Activated CD8-positive, alpha-beta memory T cell treated with anti-CD3 and anti-CD28 coated beads, Interleukin-2, amount 50 U/mL, for 48 hours (primary cell): Measurements from ENCODE around the gene PDE9A.
"Not testable (repeated sequence)": the region's sequence is repeated elsewhere in the genome, so short reads cannot be mapped to it uniquely, and the experiment has no call there.

Experiments used
- DNase-seq: peaks from one replicate; pipeline ENCODE4 v3.0.0-alpha.2; 2020

Gene PDE9A

DNA sequence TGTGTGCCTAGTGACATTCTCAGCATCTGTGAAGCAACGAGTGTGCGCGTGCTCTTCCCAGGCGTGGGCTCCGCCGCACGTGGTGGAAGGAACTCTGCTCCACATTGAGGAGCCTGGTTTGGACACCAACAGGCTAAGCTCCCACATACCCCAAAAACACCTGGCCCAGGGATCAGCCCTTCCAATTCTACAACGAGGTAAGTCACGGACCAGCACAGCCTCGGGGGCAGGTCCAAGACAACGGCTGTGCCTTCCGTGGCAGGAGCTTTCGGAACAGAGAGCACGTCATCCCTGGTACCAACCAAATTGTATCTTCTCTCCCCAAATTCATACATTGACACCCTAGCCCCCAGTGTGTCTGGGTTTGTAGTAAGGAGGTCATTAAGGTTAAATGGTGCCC lies 27.2 kb upstream of the PDE9A start:
- DNase-seq: no peak

DNA sequence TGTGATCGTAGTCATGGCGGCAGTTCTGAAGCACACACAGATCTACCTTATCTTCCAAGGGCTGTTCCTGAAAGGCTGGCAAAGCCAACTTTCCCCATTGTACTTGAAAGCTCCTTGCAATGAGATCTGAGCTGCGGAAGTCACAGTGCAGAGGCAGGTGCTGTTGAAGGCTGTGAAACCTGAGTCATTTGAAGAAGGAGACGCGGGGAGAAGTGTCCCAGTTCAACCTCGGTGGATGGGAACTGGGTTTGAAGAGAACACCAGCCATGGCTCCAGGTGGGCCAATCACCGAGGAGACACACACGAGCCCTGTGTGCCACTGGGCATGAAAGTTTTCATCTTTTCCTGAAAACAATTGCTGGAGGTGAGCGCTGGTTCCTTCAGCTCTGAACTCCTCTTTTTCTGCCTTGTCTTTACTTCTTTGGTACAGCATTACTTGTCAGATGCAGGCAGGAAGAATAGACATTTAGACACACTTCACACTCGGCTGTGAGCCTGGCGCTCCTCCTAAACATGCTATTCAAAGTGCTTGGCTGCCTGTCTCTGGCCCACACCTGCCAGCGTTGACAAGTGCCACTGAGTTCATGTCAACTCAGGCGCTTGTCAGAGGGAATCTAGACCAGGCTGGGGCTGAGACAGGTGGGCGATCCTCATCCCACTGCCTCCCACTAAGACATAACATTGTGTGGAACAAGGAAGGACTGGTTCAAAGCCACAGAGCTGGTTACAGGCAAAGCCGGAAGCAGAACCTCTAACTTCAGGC lies 25.7 kb upstream of the PDE9A start:
- no peak for DNase-seq

DNA sequence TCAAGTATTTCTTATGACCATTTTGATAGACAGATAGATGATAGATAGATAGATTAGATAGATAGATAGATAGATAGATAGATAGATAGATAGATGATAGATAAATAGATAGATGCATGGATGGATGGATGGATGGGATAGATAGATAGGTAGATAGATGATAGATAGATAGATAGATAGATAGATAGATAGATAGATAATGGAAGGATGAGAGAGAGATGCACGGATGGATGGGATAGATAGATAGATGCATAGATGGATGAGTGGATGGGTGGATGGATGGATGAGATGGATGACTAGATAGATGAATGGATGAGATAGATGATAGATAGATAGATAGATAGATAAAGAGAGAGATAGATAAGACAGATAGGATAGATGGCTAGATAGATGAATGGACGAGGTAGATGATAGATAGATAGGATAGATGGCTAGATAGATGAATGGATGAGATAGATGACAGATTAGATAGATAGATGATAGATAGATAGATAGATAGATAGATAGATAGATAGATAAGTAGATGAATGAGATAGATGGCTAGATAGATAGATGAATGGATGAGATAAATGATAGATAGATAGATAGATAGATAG lies 24.9 kb upstream of the PDE9A start:
- not testable (repeated sequence) for DNase-seq

DNA sequence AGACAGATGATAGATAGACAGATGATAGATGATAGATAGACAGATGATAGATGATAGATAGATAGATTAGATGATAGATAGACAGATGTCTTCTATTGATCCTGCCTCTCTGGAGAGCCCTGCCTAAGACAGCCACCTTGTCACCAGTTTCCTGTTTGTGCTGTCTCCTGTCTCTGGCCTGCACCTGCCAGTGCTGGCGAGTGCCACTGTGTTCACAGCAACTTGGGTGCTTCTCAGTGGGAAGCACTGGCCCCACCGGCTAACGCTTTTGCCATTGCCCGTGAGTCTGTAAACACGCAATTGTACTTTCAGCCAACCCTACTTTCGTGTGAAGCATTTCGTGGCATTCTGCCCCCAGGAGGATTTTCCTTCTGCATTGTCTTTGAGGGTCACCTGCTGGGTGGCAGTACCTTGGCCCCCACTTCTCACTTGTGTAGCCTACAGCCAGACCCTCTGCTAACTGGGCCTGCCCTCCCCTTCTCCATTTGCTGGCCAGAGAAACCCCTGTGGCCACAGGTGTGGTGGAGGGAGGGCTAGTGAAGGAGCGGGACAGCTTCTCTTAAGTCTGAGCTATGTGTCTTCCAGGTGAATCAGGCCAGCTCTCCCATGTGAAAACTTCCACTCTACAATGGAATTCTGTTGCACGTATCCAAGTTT lies 23.4 kb upstream of the PDE9A start:
- no peak for DNase-seq

DNA sequence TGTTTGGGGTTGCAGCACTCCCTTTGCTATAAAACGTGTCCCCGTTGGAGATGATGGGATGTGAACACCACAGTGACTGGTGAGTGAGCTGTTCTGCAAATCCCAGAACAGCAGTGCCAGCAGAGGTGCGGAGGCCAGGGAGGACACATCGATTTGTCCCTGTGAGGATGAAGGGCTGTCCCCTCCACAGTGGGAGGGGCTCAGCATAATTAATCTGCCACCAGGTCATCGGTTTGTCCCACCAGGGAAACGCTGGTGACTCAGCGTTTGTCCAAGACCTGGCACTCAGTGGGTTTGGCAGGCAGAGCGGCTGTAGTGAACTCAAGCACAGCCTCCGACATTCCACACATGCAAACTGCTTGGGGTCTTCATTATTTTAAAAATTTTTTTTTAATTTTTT lies 22.8 kb upstream of the PDE9A start:
- no peak for DNase-seq

DNA sequence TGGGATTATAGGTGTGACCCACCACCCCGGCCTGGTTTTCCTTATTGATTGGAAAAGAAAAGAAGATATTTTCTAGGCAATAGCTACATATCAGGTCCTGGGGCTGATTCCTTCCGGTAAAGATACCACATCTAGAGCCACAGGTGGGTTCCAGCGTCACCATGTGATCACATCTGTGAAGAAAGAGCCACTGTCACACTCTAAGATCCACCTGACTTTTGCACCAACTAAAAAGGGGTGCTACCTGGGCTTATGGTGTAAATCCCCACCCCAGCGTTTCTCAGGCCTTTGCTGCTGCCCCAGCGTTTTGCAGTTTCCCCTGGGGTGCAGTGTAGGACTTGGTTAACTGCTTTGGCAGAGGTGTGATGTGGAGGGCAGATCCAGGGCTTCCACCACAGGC lies 22.3 kb upstream of the PDE9A start:
- DNase-seq: no peak

DNA sequence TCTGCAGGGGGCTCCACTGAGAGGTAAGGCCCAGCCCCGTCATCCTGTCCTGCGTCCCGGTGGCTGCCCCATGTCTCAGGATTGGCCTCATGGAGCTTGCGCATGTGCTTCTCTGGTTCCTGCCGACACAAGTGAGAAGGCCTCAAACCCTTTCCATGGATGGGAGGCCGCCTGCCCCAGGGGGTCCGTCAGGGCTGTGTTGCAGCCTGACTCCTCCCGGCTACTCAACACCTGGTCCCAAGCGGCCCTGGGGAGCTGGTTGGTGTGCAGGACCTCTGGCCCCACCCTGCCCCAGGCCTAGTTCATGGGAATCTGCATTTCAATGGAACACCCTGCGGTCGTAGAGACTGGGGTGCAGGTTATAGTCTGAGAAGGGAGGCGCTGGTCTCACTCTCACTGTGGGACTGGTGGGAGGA lies 21.1 kb upstream of the PDE9A start:
- no peak for DNase-seq

DNA sequence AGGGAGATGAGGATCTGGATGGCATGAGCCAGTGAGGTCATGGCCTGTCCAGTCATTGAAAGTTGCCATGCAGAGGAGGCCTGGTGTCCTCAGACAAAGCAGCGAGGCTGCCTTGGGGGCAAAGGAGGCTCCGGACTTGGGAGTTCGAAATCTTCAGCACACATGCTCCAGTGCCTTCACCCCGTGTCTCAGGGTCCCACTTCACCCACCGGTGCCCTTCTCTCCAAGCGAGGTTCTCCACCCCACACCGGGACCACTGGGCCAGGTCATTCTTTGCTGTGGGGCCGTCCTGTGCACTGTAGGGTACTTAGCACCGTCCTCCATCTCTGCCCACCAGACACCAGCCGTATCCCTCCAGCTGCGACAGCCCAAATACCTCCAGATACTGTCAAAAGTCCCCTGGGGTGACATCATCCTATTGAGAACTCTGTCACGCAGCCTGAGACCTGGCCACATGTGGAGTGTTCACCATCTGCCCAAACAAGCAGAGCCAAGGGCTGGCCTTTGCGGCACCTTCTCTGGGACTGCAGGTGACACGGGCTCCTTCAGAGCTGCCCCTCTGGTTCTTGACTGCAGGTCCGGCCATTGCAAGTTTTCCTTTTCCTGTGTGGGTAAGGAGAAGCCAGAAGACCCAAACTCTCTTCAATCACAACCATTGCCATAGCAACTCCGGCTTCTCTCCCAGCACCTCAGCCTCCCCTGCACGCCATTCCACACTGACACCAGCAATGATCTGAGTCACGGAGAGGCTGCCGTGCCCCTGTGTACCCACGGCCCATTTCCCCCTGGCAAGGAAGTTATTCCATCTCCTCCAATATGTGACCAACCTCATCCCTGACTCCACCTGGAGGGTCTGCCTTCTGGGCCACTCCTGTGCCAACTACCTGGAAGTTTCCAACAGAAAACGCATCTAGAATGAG lies 20.4 kb upstream of the PDE9A start:
- no peak for DNase-seq

DNA sequence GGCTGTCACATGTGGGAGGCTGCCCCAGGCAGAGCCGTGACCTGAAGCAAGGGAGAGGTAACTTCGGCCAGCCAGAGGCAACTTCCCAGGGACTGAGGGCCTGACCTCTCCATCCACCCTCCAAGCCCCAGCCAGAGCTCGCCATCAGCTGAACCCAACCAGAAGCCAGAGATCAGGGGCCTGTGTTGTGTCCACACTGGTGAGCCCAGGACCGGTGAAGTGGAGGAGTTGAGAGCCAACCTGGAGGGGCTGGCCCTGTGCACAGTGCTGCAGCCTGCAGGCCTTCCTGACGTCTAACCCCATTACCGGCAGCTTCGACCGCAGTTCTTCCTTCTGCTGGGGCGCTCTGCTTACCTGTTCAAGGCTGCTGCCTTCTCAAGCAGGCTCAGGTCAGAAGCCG lies 19.6 kb upstream of the PDE9A start:
- DNase-seq: no peak

DNA sequence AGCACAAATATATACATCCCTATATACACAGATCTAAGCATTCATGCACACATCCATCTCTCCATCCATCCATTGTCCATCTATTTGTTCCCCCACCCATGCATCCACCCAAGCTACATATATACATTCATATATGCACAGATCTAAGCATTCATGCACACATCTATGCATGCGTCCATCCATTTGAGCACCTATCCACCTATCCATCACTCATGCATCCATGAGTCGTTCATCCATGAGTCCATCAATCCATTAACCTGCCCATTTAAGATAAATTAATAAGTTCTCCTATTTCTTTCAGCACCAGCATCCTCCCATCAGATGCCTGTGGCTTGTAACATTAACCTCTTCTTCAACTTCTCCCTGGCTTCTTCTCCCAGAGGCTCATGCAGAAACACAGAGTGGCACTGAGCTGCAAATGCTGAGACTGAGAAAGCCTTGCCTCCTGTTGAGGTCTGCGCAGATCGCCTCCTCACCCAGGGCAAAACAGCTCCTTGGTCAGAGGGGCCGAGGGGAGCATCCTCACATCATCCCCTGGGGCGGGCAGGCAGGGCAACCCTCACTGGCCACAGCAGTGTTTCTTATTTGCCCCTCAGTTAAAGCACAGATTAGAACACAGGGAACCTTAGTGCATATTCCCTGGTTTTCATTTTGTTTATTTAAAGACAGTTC lies 17.4 kb upstream of the PDE9A start:
- no peak for DNase-seq

DNA sequence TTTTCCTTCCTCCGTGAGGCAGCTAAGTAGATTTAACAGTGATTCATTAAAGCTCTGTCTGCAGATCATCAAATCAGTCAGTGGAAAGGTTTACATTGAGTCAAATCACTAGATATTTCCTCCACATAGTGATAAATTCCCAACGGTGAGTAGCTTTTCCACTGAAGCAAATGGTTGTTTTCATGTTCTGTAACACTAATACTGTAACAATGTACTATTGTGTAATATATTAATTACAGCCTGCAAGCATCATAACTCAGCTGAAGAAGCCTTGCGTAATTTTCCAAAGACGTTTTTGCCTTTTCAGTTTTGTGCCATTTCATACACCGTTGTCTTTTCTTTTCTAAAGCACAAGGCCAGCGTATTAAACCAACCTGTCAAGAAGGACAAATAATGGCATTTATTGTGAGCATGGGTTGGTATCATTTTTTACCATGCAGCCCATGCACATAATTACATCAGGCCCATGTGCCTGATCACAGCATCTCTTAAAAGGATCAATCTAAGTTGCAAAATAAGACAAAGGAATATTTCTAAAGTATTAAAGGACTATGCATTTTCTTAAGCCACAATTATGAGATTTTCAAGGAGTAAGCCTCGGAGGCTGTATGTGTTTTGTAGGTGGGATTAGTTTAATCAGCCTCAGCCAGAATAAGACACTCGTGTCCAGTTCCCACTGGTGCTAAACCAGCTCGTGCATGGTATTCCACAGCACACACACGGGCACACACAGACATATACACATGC lies 16.7 kb upstream of the PDE9A start:
- no peak for DNase-seq

DNA sequence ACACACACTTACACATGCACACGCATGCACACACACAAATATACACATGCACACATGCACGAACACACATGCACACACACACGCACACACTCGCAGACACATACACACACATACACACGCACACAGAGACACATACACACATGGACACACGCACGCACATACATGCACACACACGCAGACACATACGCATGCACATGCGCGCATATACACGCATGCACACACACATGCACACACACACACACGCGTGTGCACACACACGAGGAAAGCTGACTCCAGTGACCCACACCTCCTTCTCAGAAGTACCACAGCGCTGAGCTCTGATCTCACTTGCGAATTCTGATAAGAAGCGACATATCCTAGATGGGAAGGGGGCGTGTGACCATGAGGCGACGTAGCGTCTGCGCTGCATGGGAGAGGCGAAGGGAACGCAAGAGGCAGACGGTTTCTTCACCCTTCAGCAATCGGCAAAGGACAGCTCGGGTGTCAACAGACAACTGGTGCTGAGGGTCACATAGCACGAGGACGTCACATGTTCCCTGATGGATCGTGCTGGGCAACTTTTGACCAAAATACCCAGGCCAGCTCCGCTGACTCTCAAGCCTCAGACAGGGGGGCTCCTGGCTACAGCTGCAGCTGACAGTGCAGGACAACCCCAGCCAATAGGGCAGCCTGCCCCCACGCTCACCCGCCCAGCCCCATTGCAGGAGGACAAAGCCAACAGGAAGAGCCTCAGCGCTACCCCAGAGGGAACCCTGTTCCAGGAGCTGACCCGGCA lies 16.0 kb upstream of the PDE9A start:
- DNase-seq: no peak

DNA sequence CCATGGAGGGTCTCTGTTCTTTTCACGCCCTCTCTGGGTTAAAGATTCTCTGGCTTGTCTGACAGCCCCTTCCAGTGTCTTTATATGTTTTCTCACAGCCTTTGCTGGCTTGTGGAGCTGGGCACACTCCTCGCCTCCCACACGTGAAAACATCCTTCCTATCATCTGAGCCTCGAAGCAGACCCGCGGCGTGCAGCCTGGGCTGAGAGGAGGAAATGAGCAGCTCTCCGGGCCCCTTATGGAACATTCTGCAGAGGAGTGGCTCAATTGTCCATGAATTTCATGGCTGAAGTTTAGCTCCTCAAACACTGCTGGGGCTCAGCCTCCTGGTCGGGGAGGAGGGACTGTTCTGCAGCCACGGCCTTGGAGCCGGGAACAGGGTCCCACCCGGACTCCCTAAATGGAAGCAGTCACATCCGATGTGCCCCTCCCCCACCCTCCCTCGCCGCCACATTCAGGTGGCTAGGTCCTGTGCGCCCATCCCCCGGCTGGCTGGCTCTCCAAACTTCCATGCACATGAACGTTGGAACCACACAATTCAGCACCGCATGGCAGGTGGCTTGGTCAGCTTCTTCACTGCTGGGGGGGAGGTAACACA lies 15.1 kb upstream of the PDE9A start:
- DNase-seq: no peak

DNA sequence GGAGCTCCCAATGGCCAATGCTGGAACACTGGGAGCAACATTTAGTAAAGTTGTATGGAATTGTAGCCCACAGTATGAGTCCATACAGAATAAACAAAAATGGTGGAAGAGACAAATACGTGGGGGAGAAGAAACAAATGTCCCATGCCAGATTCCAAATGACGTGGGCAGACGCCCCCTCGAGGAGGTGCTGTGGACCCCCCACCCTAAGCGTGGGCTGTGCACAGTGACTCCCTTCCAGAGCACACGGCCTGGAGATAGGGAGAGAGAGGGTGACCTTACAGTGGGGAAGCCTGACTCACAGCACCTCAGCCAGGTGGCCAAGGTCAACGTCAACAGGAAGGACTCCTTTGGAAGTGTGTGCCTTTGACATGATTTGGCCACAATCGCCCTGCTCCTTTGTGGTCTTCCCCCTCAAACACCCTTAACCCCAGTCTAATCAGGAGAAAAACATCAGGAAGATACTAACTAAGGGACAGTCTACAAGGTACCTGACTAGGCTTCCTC lies 13.7 kb upstream of the PDE9A start:
- DNase-seq: no peak

DNA sequence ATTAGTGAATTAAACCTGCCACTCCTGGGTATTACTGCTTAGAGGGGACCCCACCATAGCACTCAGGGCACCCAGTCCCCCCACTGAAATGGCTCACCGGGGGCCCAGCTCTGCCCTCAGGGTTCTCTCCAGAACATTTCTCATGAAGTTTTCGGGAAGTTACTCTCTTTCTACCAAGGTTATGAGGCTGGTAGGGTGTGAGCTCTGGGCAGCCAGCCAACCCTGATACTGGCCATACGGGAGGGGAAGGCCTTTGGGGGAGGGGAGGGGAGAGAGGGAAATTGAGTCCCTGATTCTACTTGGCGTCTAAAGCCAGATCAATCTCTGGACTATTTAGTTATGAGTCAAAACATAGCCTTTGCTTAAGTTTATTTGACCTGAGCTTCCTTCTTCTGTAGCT lies 12.9 kb upstream of the PDE9A start:
- no peak for DNase-seq

DNA sequence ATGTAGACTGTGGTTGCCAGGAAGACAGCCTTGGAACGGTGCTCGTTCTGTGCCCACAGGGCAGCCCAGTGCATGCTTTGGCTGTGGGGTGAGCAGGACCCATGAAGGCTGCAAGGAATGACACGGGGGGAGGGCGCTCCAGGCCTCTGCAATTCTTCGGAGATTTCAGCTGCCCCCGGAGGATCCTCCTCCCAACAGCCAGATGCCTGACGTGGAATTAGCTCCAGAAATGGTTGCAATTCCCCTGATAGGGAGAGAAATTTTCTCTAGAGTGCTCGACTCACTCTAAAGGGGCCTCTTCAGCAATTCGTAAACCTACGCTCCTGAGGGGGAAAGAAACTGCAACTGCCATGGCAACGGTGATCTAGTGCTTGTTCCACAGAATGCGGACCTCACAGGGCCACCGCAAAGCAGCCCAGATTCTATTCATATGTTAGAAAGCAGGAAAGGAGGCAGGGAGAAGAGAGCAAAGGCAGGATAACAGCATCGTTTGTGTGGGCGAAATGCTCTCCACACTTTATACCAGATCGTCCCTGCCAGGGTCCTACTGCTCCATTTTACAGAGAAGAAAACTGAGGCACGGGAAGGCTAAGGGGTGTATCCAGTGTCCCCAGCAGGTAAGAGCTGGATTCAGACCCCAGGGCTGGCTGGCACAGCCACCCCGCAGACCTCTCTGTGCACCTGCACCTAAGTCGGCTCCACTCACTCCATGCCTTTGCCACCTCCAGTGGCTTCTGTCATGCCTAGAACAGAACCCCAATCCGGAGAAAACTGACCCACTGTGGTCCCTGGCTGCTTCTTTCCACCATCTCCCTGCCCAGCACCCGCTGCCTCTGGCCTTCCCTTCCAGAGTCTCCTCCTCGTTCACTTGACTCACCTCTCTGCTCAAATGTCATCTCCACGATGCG lies 11.9 kb upstream of the PDE9A start:
- no peak for DNase-seq

DNA sequence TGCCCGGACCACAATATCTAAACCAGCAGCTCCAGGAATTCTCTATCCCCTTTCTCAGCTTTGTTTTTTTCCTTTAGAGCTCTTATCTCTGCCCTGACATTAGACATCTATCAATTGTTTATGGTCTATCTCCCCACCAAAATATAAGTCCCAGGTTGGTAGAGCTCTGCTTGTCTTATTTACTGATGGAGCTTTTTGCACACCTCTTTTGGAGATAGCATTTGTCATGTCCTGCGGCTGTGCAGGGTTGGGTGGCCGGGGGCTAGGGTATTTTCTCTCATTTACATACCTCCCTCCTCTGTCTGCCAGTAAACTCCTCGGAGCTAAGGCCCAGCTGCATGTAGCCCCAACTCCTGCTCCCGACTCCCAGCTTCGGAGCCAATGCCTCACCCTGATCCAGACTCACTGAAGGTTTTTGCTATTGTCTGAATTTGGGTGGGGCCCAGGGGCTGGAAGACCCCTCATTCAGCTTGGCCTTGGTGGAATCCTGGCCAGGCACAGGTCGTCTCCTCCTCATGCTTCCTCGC lies 11.1 kb upstream of the PDE9A start:
- DNase-seq: no peak

DNA sequence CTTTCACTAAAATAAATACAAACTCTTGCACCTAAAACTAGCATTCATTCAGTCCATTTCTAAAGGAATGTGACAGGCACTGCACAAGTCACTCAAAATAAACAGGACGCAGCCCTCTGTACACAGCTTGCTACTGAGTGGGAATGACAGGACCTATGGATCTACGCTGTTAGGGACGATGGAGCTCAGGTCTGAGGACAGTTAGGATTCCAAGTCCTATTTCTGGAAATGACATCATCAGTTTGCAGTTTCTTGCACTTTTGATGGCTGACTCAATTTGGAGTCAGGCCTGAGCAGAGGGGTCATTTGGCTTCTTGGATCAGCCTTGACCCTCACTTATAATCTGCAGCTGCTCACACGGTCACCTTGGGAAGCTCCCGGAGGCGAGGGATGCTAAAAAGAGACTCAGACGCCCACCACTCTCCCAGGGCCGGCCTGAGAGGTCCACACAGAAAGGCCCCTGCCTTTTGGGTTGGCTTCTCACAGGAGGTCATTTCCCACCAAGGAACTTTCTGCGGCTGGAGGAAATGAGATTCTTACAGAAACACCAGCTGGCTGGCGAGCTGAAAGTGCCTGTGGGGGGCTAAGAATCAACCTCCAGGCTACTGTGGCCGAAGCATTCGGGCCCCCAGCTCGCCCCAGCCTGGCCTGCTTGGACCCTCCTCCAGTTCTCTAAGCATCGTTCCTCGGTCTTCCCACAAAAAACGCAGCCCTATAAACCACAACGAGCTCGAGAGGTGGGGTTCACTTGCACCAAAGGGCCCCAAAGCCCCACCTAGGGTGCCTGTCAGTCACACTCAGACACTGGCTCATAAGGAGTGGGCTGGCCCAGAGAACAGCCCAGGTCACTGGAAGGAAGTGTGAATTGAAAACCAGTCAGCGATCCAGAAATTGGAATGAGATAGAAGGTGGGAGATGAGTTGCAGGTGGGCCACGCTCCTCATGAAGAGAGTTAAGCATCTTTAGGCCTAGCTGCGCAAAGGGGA lies 8.9 kb upstream of the PDE9A start:
- DNase-seq: no peak
